NCI-H146 treated with DMSO at 0.1 percent for 48 hours (cell line): ENCODE data around the gene ZDHHC7.
A peak's percentile ranks its signal among the peaks of the same experiment; 100 is the strongest.

ENCODE experiments used
- DNase-seq: peaks from one replicate; lab custom pipeline; 2025; ENCODE audit not compliant: unreplicated experiment; lab: John Stamatoyannopoulos, UW

The ZDHHC7 gene

DNA sequence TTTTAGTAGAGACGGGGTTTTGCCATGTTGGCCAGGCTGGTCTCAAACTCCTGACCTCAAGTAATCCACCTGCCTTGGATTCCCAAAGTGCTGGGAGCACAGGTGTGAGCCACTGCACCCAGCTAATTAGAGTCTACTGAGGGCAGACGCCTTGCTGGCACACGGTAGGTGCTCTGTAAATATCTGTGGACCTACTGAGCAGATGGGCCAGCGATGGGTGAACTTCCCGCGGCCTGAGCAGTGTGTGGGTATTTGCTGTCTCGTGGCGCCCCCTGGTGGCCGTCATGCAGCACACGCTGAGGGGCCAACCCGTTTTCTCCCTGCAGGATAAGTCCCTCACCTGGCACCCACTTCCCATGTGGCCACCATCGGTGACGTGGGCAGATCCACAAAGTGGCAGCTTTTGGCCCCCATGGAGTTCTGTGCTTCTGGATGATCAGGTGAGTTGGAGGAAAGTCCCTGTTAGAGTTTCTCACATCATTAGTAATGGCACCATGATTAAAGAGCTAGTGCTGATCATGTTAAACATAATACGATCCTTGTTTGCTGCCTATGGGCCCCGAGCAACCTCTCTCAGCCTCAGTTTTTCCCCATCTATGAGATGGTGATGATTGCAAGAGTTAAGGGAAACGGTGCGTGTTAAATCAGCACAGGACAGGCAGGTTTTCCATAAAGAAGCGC is 40.7 kb downstream of the ZDHHC7 start:
- DNase-seq, result peak; percentile 21

DNA sequence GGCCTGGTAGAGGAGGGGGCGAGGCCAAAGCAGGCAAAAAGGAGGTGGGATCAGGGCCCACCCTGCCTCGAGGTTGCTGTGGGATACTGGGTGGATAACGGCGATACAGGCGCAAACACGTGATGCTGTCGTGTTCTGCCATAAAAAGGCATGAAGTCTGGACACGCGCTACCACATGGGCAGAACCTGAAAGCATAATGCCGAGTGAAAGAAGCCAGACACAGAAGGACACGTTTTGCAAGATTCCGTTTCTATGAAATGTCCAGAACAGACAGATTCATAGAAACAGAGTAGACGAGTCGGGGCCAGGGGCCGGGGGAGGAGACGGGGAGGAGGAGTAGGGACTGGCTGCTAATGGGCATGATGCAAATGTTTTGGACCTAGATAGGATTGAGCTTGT is 43.5 kb downstream of the ZDHHC7 start:
- no peak for DNase-seq

DNA sequence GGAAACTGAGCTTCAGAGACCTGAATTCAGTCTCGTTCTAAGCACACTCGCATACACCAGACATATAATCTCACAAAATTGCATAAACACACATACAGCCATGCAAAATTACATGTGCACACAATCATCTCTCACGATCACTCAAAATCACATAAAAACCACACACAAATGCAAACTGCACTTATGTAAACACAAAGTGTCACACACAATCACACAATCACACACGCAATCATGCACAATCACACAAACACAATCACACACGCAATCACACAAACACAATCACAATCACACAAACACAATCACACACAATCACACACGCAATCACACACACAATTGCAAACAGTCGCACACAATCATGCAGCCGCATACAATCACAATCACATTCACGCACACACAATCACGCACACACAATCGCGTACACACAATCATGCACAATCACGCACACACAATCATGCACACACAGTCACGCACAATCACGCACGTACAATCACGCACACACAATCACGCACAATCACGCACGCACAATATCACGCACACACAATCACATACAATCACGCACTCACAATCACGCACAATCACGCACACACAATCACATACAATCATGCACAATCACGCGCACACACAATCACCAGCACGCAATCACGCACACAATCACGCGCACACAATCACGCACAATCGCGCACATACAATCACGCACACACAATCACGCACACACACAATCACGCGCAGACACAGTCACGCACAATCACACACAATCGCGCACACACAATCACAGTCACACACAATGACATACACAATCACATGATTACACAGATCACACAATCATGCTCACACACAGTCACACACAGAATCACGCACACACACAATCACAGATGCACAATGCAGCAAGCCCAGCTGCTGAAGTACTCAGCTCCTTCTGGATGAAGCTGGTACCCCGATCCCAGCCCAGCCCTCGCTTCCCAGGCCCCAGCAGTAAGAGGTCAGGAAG is 45.6 kb downstream of the ZDHHC7 start:
- no peak for DNase-seq

DNA sequence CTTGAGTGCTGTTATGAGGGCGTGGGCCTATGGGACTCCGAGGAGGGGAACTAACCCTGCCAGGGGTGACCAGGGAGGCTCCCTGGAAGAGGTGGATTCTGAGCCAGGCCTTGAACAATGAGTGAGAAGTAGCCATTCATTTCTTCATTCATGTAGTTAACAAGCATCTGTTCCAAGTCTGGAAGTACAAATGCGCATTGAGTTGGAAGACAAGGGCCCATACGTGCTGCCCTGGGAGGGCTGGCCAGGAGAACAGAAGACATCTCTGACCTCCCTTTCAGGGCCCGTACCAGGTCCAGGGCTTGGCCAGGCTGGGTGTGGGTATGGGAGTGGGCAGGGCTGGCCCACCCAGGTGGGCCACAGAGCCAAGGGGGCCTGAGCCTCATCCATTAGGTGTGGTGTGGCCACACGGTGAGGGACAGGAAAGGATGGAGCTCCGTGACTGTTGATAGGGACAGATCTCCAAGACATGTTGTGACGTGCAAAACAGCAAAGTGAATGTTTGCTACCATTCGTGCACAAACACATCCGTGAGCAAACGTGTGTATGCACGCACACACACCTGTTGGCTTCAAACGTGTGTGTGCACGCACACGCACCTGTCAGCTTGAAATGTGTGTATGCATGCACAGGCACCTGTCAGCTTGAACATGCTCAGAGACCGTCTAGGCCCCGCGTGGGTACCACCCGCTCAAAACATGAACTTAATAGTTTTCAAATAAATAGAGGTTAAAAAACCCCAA is 46.8 kb downstream of the ZDHHC7 start:
- no peak for DNase-seq

DNA sequence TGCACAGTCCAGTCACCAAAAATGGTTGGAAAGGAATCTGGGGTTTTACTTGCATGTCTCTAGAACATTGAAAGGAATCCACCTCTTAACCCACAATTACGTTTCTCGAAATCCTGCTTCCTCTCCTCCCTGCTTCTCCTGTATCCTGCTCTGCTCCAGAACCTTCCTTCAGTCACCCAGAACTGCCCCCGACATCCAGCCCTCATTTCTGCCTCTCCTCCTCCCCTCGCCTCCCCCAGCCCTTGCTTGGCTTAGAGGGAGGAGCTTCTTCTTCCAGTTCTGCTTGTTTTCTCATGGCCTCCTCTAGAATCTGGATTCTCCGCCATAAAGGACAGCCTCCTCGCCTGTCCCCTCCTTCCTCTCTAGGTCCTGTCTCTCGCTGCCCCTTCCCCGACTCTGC is 48.3 kb downstream of the ZDHHC7 start:
- DNase-seq, result no peak

DNA sequence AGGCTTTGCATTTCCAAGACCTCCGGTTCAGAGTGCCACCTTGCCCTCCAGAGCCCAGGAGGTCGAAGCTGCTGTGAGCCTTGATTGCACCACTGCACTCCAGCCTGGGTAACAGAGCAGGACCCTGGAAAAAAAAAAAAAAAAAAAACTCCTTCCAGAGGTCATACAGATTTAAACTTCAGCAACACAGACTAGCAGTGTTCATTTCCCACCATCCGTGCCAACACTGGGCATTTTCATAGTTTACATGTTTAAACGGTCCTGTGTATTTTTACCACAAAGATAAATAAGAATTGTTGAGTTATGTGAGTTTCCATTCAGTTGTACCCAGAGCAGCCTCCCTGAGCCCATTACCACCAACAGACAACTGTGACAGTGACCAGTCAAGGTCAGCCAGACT is 50.4 kb downstream of the ZDHHC7 start:
- DNase-seq, result no peak

DNA sequence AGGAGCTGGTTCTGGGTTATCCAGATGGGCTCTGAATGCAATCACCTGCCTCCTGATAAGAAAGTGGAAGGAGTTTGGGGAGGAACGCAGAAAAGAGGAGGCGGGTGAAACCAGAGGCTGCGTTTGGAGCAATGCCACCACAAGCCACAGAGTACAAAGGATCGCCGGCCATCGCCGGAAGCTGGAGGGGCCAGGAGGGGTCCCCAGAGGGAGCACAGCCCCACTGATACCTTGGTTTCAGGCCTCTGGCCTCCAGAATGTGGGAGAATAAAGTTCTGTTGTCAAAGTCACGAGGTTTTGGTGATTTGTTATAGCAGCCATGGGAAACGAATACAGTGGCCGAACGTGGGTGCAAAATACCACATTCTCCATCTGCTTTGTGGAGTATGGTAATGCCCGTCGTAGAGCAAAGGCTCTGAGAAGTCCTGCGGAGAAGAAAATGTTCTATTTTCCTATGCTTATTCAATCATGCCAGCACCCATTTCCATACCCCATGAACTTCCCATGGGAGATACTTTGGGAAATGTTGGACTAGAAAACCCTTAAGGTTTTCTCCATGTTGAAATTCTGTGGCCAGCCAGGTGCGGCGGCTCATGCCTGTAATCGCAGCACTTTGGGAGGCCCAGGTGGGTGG is 51.4 kb downstream of the ZDHHC7 start:
- no peak for DNase-seq

DNA sequence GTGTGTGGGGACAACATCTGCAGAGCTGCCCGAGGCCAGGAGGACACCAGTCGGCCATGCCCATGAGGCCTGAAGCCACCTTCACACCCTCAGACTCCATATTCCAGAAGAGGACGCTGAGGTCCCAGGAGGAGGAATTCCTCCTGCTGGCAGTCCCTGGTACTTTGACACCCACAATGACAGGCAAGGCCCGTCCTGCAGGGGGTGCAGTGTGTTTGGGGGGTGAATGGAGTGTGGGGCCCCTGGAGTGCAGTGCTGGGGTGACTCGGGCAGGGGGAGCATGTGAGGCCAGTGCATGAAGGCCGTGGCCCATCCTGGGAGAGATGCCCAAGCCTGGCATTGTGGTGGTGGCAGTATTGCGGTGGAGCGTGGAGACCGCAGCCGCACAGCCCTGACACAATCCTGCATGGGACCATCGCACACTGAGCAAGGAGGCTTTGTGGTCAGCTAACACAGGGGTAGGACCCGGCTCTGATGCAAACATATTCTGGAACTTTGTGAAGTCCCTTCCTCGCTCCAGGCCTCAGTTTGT is 52.2 kb downstream of the ZDHHC7 start:
- no peak for DNase-seq

DNA sequence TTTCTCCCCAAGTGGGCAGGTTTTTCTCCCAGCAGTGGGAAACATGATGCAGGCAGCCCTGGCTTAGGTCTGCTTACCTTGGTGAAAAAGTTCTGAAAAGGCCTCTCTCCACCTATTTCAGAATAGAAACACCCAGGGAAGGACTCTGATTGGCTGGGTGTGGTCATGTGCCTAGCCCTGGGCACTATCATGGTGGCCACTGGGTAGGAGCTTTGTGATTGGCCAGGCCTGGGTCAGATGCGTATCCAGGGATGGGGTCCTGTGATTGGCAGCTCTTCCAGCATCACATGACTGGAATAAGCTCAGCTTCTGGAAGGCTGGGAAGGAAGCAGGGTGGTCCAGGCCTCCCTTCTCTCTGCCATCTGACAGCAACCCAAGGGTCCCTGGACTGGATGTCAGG is 53.5 kb downstream of the ZDHHC7 start:
- DNase-seq, result no peak

DNA sequence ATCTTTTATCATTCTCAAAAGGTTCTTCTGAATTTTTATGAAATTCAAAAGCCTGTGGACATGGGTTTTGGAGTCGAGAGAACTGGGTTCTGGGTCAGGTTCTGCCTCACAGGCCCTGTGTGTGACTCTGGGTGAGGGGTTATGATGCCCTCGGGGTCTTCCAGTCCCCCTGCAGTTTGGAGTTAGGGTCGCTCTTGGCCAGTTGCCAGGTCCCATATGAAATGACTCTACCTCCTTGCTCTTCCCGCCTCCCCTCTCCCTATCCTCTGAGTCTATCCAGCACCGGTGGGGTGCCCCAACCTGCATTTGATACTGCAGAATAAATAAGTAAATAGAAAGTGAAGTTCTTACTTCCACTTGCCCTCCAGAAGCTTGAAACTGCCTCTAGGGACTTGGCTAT is 54.1 kb downstream of the ZDHHC7 start:
- DNase-seq, result no peak

DNA sequence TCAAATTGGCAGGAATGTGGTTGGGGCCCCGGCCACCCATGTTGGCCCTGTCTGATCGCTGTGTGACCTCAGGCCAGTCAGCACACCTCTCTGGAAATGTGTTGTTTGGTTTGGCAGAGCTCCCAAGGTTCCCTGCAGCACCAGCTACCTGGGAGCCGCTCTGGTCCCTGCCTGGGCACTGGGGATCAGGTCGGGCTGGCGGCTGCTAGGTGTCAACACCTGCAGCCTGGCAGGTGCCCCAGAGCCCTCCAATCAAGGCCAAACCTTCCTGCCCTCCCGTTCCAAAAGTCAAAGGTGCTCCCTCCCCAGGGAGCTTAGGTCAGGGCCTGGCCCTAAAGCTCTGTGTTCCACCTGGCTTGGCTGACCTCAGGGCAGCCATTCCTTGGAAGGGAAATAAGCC is 55.9 kb downstream of the ZDHHC7 start:
- DNase-seq, result no peak

DNA sequence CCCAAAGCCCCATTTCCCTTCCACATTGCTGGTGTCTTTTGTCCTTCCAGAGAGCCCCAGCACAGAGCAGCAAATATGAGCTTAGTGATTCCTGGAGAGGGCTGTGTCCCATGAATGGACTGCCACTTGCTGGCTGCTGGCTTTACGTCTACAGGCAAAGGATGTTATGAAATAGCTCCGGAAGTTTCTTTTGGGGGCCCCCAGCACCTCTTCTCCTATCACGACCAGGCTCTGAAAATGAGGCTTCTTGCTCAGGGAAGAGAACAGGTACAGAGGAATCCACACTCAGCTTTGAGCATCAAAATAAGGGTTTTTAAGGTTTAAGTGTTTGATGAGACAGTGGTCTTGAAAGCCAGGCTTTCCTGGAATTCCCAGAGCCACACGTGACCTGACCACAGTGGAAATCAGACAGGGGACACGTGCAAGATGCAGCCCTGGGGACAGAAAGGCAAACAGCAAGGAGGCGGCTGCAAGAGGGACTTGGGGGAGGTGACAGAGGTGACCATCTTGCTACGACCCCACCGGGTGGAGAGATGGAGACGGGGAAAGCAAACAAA is 58.1 kb downstream of the ZDHHC7 start:
- DNase-seq, result no peak

DNA sequence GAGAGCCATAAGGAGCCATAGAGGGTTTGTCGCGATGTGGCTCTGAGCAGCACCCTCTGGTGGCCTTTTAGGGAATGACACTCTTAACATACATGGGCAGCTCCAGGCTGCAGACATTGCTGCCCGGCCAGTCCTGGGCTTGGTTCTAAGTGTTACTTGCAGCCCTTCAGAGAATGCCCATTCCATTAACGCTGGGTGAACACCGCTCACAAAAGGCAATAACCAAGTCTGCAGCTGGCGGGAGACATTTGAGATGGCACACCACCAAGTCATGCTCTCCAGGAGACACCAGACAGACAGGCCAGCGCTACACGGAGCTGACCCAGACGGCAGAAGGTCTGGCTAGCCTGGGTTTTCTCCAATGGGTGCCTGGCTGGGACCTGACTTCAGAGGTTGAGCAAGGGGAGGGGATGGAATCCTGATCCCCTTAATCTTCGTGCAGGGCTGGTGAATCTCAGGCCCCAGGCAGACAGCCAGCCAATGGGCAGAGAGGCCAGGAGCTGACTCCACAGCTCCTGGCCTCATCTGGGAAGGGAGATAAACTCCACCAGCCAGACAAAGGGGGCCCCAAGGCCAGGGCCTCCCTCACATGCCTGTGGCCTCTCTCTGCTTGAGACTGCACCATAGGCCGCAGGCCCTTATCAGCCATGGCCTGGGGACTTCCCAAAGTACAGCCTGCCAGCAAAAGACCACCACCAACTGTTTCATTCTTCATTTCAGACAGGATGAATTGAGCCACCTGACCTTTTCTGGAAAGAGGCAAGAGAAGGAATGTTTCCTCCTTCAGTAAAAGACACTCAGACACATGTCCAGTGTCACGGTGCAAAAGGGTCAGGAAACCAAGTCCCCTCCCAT is 58.8 kb downstream of the ZDHHC7 start:
- DNase-seq, result peak; percentile 11

DNA sequence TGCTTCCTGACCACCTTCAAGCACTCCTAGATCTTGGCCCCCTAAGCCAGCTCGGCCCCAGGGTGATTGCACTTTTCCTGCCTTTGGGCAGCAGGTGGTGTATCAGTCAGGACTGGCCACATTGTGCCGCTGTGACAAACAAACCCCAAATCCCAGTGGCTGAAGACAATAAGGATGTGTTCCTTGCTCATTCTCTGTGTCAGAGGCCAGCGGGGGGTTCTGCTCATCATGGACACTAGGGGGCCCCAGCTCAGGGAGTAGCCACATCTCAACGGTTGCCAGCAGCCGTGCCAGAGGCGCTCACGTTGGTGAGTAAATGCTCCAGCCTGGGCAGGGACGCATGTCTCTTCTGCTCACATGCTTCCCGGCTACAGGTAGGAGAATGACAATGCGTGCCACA is 60.4 kb downstream of the ZDHHC7 start:
- no peak for DNase-seq

DNA sequence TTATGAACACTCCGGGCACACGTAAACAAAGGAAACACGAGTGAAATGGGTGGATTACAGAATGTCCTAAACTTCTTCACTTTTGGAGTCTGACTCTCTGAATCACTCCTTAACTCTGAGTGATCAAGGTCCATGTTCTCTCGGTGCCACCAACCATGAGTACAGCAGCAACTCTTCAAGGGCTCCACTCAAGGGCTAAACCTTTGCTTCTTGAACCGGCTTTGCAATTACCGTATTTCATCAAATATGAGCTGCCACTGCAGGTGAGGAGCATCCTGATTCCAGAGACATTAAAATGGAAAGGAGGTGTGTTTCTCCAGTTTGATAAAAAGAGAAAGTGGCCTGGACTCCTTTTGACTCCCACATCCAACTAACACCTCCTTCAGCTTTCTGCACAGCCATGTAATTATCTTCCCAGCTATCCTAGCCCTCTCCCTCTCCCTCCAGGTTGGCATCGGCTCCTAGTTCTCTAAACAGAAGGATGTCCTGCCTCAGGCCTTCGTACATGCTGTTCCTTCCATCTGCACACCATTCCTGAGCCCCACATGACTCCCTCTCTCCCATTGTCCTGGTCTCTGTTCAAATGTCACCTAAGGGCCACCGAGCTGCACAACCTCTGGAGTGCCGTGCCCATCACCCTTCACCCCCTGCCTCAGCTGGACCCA is 61.4 kb downstream of the ZDHHC7 start:
- no peak for DNase-seq

DNA sequence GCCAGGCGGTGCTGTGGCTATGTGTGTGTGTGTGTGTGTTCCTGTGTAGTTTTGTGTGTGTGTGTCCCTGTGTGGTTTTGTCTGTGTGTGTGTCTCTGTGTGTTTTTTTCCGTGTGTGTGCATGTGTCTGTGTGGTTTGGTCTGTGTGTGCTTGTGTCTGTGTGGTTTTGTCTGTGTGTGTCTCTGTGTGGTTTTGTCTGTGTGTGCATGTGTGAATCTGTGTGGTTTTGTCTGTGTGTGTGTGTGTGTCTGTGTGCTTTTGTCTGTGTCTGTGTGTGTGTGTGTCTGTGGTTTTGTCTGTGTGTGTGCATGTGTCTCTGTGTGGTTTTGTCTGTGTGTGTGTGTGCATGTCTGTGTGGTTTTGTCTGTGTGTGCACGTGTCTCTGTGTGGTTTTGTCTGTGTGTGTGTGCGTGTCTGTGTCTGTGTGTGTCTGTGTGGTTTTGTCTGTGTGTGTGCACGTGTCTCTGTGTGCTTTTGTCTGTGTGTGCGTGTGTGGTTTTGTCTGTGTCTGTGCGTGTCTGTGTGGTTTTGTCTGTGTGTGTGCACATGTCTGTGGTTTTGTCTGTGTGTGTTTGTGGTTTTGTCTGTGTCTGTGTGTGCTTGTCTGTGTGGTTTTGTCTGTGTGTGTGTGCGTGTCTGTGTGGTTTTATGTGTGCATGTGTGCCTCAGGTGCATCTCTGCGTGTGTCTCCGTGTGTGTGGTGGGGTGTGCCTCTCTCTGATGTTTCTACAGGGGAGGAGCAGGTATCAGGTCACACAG is 62.3 kb downstream of the ZDHHC7 start:
- DNase-seq, result no peak

DNA sequence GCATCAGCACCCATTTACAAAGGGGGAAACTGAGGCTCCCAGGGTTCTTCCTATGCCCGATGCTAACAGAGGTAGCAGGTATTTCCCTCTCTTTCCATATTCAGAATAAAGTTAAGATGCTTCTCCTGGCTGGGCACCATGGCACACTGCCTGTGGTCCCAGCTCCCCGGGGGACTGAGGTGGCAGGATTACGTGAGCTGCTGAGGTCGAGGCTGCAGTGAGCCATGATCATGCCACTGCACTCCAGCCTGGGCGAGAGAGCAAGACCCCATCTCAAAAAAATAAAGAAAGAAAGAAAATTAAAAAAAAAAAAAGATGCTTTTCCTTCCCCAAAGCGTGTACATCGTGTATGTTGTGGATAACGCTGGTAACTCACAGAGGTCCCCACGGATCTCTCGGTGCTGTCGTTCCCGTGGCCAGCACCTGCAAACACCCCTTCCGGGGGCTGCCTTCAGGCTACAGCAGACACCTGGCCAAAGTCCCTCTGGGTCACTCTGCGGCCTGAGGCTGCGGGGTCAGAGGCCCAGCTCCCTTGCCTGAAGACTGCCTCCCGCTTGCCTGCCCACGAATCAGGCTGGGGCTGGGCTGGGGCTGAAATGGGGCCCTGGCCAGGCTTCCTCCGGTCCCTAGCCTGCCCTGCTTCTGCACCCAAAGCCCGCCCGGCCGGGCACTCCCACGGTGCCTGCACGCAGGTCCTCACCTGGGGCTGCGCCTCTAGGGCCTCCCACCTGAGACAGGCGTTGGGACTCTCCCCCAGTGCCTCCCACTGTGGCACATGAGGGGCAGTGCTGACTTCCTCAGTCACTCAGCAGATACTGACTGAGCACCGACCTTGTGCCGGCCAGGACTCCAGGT is 63.1 kb downstream of the ZDHHC7 start:
- DNase-seq, result no peak

DNA sequence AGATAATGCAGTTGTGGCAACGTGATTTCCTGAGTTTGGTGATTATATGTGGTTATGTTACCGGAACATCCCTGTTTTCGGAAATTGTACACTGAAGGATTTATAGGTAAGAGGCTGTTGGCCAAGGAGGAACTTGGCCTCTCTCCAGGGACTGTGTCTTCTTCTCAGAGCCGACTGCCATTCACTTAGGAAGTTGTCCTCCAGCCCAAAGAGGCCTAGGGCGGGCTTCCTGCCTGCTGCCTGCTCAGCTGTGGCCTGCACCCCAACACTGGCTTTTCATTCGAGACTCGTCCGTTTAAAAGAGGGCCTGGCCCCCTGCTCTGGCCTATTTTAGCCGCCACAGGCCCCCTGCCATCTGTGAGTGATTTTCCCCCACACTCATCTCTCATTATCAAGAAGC is 64.3 kb downstream of the ZDHHC7 start:
- no peak for DNase-seq
